ENCODE results near the gene TACC2.

The TACC2 gene

GRCh38 chr10:122213364-122213763 lies 224.4 kb downstream of the TACC2 start:
- Histone ChIP-seq H3K36me3 (peaks cover 13% of the 10 kb centered on the region), H3K4me3 (ENCODE audit: low read depth, low read length) (no peak overlapping the region), H3K27ac (no peak overlapping the region), H3K9me3 (ENCODE audit: severe bottlenecking) (no peaks in the 10 kb centered on the region), H3K27me3 (ENCODE audit: insufficient read depth, low read depth, severe bottlenecking) (no peaks in the 10 kb centered on the region)
- TF ChIP-seq CTCF (IDR thresholded peaks at IDR 0.05; ENCODE audit: low read depth, low read length), result no peak
- no peak for DNase-seq

GRCh38 chr10:122213766-122214165 lies 224.8 kb downstream of the TACC2 start:
- no peaks in the 10 kb centered on the region for H3K9me3 ChIP-seq (ENCODE audit: severe bottlenecking)
- no peak overlapping the region for H3K4me3 ChIP-seq (ENCODE audit: low read depth, low read length)
- TF ChIP-seq CTCF (IDR thresholded peaks at IDR 0.05; ENCODE audit: low read depth, low read length), result 0 out of 2 replicates have a peak, but pooled peaks have one; percentile 12
- DNase-seq, result no peak
- H3K36me3 ChIP-seq, result peaks cover 13% of the 10 kb centered on the region
- H3K27ac ChIP-seq, result no peak overlapping the region
- no peaks in the 10 kb centered on the region for H3K27me3 ChIP-seq (ENCODE audit: insufficient read depth, low read depth, severe bottlenecking)

GRCh38 chr10:122216047-122216446 lies 227.1 kb downstream of the TACC2 start:
- H3K4me3 ChIP-seq (ENCODE audit: low read depth, low read length), result no peak overlapping the region
- TF ChIP-seq CTCF (IDR thresholded peaks at IDR 0.05; ENCODE audit: low read depth, low read length), result no peak
- DNase-seq, result no peak
- H3K27me3 ChIP-seq (ENCODE audit: insufficient read depth, low read depth, severe bottlenecking), result no peaks in the 10 kb centered on the region
- H3K36me3 ChIP-seq, result peaks cover 8% of the 10 kb centered on the region
- H3K9me3 ChIP-seq (ENCODE audit: severe bottlenecking), result no peaks in the 10 kb centered on the region
- H3K27ac ChIP-seq, result no peak overlapping the region

- Histone ChIP-seq H3K9me3 (ENCODE audit: severe bottlenecking) (no peaks in the 10 kb centered on the region), H3K27me3 (ENCODE audit: insufficient read depth, low read depth, severe bottlenecking) (no peaks in the 10 kb centered on the region), H3K27ac (no peak overlapping the region), H3K36me3 (peaks cover 2% of the 10 kb centered on the region; the same call in 1 of the 2 replicates), H3K4me3 (ENCODE audit: low read depth, low read length) (no peak overlapping the region)
- DNase-seq, result no peak
- no peak for TF ChIP-seq CTCF (IDR thresholded peaks at IDR 0.05; ENCODE audit: low read depth, low read length)
Measured at GRCh38 chr10:122219340-122219739, 230.4 kb downstream of the TACC2 start.

GRCh38 chr10:122220736-122221135 lies 231.8 kb downstream of the TACC2 start:
- Histone ChIP-seq H3K4me3 (ENCODE audit: low read depth, low read length) (no peak overlapping the region), H3K36me3 (peaks cover 2% of the 10 kb centered on the region; the same call in 1 of the 2 replicates), H3K27ac (no peak overlapping the region), H3K27me3 (ENCODE audit: insufficient read depth, low read depth, severe bottlenecking) (no peaks in the 10 kb centered on the region), H3K9me3 (ENCODE audit: severe bottlenecking) (no peaks in the 10 kb centered on the region)
- DNase-seq, result no peak
- no peak for TF ChIP-seq CTCF (IDR thresholded peaks at IDR 0.05; ENCODE audit: low read depth, low read length)

GRCh38 chr10:122221958-122222357 lies 233.0 kb downstream of the TACC2 start:
- no peak overlapping the region for H3K4me3 ChIP-seq (ENCODE audit: low read depth, low read length)
- TF ChIP-seq CTCF (IDR thresholded peaks at IDR 0.05; ENCODE audit: low read depth, low read length), result no peak
- no peak for DNase-seq
- no peaks in the 10 kb centered on the region for H3K9me3 ChIP-seq (ENCODE audit: severe bottlenecking)
- peaks cover 2% of the 10 kb centered on the region; the same call in 1 of the 2 replicates for H3K36me3 ChIP-seq
- H3K27ac ChIP-seq, result no peak overlapping the region
- H3K27me3 ChIP-seq (ENCODE audit: insufficient read depth, low read depth, severe bottlenecking), result no peaks in the 10 kb centered on the region
